Smooth muscle cell of the umbilical artery (primary cell): ENCODE results near the gene SMIM33. TPM values are rescaled to one million over a fixed set of nuclear protein-coding genes. Genes with fewer than 3 reads are reported as not detected.

Experiments
- total RNA-seq: library from RNA; depleted of rRNA; stranded (reverse); fragments of >200 nt; gene quantifications from 2 replicates; pipeline ENCODE4 v1.2.3, GENCODE V29; 2014

The SMIM33 gene
- total RNA-seq: not detected in 2 replicates

DNA sequence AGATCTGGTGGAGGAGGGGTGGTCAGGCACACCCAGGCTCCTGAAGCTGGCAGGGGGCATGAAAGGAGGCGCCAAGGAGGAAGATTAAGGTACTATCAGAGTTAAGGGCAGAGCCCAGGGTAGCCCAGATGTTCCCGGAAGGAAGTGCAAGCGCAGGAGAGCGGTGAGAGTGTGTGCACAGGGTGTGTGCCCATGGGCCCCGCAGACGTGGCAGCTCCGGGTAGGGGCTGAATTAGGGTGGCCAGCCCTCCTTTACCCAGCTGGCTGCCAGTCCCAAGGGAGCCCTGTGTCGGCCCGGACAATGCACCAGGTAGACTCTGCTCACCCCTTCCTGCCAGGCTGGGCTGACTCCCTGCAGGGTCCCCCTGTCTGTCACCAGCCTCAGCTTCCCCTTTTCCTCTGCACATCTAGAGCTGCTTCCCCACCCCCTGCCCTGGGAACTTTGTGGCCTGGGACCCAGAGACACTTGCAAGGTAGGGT is at the start of gene SMIM33:
Gene SMIM33, plus strand, starts transcription at position 184 of the 480 bp plus-strand sequence. Its CDS starts 118 bp downstream, at position 302.

DNA sequence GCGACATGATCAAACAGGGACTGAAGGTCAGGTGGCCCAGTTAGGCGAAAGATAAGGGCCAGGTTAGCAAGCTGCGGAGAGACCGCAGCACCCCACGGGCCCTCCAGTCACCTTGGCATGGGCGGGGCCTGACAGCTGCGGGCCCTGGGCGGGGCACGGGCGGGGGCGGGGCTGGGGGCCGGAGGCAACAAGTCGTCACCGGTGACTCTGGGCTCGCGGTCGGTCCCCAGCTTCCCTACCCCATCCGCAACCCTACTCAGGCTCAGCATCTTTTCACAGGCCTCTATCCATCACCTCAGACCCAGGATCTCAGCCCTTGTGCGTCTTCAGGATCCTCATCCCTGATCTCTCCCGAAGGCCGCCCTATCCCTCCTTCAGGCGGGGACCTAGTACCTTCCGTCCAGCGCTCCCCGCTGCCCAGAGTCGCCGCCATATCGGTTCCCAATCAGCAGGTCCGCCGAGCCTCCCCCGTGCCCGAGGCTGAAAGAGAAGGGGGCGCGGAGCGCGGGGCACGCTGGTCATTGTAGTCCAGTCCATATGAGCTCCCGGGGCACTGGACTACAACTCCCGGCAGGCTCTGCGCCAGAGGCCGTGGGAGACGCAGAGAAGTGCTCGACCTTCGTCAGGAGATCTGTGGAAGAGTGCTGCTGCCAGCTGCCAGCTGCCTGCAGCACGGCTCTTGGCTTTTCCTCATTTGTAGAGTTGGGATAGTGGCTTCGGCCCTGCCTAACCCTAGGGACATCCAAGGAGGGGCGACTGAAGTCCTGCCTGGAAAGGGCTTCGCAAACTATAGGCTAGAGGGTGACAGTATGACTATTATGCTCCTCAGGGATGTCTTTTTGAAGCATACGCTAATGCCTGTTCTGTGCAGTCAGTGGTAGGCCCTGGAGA is 31.5 kb upstream of the SMIM33 start, which contains the start of gene DNAJC18:
Gene DNAJC18, minus strand, starts transcription at position 513 of the 891 bp plus-strand sequence. Its CDS starts 80 bp downstream, at position 433.

DNA sequence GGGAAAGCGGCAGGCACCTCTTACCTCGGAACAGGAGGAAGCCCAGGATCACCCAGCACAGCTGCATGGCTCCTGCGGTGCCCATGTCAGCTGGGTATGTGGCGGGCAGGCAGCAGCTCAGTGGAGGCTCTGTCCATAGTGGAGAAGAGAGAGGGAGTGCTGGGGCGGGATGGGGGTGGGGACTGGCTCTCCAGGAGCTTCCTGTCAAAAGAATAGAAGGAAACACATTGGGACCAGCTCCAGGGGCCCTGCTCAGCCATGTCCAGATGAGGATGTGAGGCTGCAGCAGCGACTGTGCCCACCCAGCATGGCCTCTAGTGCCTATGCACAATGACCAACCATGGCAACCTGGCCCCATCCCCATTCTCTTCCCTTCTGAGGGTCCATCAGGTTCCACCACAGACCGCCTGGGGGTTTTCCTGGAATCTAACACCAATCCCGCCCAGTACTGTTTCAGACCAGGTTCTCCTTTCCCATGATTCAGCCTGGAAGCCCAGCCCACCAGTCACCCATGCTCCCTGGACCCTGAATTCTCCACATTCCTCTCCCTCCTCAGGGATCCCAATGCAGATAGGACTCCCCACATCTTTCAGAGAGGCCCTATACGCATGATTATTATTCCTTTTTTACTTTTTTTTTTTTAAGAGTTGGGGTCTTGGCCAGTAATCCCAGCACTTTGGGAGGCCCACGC is 8.1 kb upstream of the SMIM33 start, which contains the start of gene ECSCR:
Gene ECSCR, minus strand, starts transcription at position 158 of the 691 bp plus-strand sequence. Its CDS starts 73 bp downstream, at position 85.

DNA sequence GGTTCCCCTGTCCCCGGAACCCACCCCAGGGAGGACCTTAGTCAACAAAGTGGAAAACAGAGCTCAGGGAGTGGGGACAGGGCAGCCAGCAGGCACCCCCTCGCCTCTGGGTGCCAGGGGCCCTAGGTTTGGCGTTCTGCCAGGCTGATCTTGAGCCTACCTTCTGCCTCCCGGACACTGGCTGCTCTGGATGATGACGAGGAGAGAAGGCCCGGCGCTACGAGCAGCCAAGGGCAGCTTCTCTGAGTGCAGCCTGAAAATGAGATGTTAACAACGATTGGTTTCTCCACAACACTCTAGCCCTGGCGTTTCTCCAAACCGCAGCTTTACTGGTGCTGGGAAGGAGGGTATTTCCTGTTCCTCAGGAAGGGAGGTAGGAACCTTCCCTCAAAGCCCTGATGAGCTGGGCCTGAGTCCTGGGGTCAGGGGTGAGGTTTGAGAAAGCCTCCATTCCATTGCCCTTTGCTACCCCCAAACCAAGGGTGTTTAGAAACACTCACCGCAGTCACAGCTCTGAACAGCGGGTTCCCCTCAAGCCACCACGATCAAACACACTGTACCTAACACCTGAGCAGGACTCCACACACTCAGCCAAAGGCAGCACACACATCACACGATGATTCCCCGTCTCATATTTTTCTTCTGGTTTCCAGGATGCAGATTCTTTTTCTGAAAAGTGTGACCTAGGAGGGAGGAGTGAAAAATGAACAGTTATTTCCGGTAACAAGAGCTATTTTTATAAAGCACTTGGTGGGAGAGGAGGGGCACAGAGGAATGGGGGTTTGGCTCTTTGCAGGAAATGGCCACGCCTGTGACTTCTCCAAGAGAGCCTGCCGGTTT is 11.5 kb downstream of the SMIM33 start, which contains the start of gene STING1:
Gene STING1, minus strand, starts transcription at position 709 of the 840 bp plus-strand sequence. CDS start 1,054 bp downstream, outside the sequence.

Other genes with a start within 250 kb of the SMIM33 start
- 232 and 333 TPM in 2 replicates for gene MATR3, start 177.3 kb upstream of the SMIM33 start, total RNA-seq
- 56.3 and 60.0 TPM in 2 replicates for gene PAIP2, start 129.2 kb upstream of the SMIM33 start, total RNA-seq
- not detected in 2 replicates for gene SLC23A1, start 87.7 kb upstream of the SMIM33 start, total RNA-seq
- gene MZB1, start 81.1 kb upstream of the SMIM33 start, total RNA-seq: not detected in 2 replicates
- gene PROB1, start 75.9 kb upstream of the SMIM33 start, total RNA-seq: 0.59 and 0.78 TPM in 2 replicates
- 2.3 and 4.2 TPM in 2 replicates for gene SPATA24, start 66.9 kb upstream of the SMIM33 start, total RNA-seq
- gene DNAJC18, start 31.5 kb upstream of the SMIM33 start, total RNA-seq: 12.5 and 13.4 TPM in 2 replicates
- gene ECSCR, start 8.3 kb upstream of the SMIM33 start, total RNA-seq: 0.30 and 0.74 TPM in 2 replicates
- 12.5 and 14.2 TPM in 2 replicates for gene STING1, start 11.8 kb downstream of the SMIM33 start, total RNA-seq
- 42.2 and 52.9 TPM in 2 replicates for gene UBE2D2, start 90.3 kb downstream of the SMIM33 start, total RNA-seq
- 42.9 and 63.5 TPM in 2 replicates for gene CXXC5, start 177.3 kb downstream of the SMIM33 start, total RNA-seq